ENCODE results near the gene HOXD1. TPM values are rescaled to one million over a fixed set of nuclear protein-coding genes. Genes with fewer than 3 reads are reported as not detected.

HOXD1 gene
- total RNA-seq, 4 donors from 2014 or later = 0.23 to 0.55 (median 0.27) TPM; not detected in 1

DNA sequence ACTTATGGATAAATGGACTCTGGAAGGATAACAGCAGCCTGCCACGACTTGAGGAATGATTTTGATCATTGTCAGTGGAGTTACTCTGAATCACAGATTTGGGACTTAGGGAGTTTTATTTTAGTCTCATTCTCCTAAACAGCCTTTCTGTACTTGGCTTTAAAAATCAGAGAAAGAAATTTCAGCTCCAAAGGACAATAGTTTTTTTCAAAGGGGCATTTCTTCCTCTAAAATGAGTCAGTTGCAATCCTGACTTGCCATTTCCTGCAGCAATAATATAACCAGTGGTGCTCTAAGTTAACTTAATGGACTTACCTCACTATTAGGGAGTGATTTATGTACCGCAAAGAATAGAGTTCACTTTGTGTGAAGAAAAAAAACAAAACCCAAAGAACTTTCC, 45.7 kb downstream of the HOXD1 start:
- no peak overlapping the region for H3K4me3 ChIP-seq (ENCODE audit: low read depth, poor library complexity, severe bottlenecking)
- no peak for DNase-seq (ENCODE audit: low spot score in 2 of 2)
- WGBS, 2 donors = 52 to 57% methylated on average over 2 of the region's 2 CpGs
- TF ChIP-seq, protein P1, sequence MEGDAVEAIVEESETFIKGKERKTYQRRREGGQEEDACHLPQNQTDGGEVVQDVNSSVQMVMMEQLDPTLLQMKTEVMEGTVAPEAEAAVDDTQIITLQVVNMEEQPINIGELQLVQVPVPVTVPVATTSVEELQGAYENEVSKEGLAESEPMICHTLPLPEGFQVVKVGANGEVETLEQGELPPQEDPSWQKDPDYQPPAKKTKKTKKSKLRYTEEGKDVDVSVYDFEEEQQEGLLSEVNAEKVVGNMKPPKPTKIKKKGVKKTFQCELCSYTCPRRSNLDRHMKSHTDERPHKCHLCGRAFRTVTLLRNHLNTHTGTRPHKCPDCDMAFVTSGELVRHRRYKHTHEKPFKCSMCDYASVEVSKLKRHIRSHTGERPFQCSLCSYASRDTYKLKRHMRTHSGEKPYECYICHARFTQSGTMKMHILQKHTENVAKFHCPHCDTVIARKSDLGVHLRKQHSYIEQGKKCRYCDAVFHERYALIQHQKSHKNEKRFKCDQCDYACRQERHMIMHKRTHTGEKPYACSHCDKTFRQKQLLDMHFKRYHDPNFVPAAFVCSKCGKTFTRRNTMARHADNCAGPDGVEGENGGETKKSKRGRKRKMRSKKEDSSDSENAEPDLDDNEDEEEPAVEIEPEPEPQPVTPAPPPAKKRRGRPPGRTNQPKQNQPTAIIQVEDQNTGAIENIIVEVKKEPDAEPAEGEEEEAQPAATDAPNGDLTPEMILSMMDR (IDR thresholded peaks at IDR 0.05) = no peak
- no peak for TF ChIP-seq POLR2A (IDR thresholded peaks at IDR 0.05)
- intact Hi-C loops (cut with DNase I; ENCODE audit: low total_unique reads) = no loop called here

DNA sequence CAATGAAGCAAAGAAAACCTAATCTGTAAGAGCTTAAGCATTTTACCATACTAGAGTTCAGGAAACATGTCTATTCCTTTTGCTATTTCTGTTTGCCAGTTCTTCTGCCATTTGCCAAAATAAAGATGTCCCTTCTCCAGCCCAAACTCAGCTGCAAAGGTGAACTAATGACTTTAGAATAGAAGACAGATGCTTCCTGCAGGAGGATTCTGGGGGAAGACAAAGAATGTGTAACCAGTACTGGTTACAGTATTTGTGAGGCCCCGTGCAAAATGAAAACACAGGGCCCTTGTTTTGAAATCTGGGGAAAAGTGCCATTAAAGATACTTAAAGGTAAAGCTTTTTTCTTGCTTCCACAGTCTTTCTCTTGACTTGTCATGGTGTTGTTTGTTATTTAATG, 46.5 kb downstream of the HOXD1 start:
- intact Hi-C loops (cut with DNase I; ENCODE audit: low total_unique reads) = no loop called here
- 45 to 51% methylated on average over 1 of the region's 1 CpG for WGBS, 2 donors

DNA sequence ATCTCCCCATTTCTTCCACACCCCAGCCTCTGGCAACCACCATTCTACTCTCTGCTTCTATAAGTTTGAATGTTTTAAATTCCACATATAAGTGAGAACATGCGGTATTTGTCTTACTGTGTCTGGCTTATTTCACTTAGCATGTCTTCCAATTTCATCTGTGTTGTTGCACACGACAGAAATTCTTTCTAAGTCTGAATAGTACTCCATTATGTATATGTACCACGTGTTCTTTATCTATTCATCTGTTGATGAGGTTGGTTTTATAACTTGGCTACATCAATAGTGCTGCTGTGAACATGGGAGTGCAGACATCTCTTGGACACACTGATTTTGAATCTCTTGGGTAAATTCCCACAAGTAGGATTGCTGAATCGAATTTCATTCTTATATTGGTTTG, 49.0 kb downstream of the HOXD1 start:
- TF ChIP-seq, protein P1 (IDR thresholded peaks at IDR 0.05) = no peak
- TF ChIP-seq POLR2A (IDR thresholded peaks at IDR 0.05) = no peak
- no peak overlapping the region for H3K4me3 ChIP-seq (ENCODE audit: low read depth, poor library complexity, severe bottlenecking)
- intact Hi-C loops (cut with DNase I; ENCODE audit: low total_unique reads) = no loop called here
- 38 to 47% methylated on average over 4 of the region's 4 CpGs for WGBS, 2 donors
- DNase-seq (ENCODE audit: low spot score in 2 of 2) = no peak

More for the DNA sequence above, 46.5 kb downstream of the HOXD1 start:
- TF ChIP-seq, protein P1 (IDR thresholded peaks at IDR 0.05) = no peak
- no peak for TF ChIP-seq POLR2A (IDR thresholded peaks at IDR 0.05)
- DNase-seq (ENCODE audit: low spot score in 2 of 2) = no peak
- H3K4me3 ChIP-seq (ENCODE audit: low read depth, poor library complexity, severe bottlenecking) = no peak overlapping the region

DNA sequence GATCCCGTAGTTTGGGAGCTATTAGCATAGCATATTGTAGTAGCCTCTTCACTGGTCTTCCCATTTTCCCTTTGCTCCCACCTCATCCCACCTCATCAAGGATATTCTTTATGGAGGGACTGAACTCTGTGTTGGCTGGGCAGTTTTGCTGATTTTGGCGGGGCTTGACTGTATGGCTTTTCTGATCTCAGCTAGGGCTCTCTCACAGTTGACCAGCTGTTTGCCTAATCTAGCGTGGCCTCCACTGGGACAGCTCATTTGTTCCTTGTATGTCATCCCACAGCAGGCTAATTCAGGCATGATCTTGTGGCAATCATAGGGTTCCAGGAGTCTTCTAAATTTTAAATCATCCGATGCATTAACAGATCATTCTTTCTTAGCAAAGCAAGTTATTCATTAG, 50.6 kb downstream of the HOXD1 start:
- intact Hi-C loops (cut with DNase I; ENCODE audit: low total_unique reads) = no loop called here
- no peak for TF ChIP-seq POLR2A (IDR thresholded peaks at IDR 0.05)
- TF ChIP-seq, protein P1 (IDR thresholded peaks at IDR 0.05) = no peak
- WGBS, 2 donors = 81 to 95% methylated on average over 4 of the region's 4 CpGs
- no peak overlapping the region for H3K4me3 ChIP-seq (ENCODE audit: low read depth, poor library complexity, severe bottlenecking)
- no peak for DNase-seq (ENCODE audit: low spot score in 2 of 2)

DNA sequence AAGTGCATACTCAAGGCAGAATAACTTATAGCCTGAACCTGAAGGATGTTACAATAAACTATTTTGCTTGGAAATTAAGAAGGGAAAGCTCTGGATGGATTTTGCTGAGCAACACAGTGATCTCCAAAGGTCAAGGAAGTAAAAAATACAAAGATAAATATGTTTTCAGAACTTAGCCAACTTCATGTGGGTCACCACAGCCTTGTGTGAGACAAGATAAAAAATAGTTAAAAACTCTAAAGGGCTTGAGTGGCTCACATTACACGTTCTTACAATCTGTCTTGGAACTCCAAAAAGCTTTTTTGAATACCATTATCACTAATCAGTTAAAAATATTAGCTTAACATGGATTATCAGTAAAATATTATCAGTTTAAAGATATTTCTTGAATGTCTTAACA, 51.8 kb downstream of the HOXD1 start:
- intact Hi-C loops (cut with DNase I; ENCODE audit: low total_unique reads) = no loop called here
- WGBS, 2 donors = 35 to 56% methylated on average over 1 of the region's 1 CpG

More for the DNA sequence above, 51.8 kb downstream of the HOXD1 start:
- TF ChIP-seq POLR2A (IDR thresholded peaks at IDR 0.05) = no peak
- TF ChIP-seq, protein P1 (IDR thresholded peaks at IDR 0.05) = no peak
- no peak overlapping the region for H3K4me3 ChIP-seq (ENCODE audit: low read depth, poor library complexity, severe bottlenecking)
- DNase-seq (ENCODE audit: low spot score in 2 of 2) = no peak

MicroRNAs encoded within 50 kb of the gene (microRNA counts, 767-probe panel; counts per million panel counts)
- microRNA hsa-miR-10b-5p = 7,460 to 8,960 counts per million in 2 donors

Small RNA genes within 50 kb of the gene (microRNA-seq; reads per million reads assigned to microRNA genes)
- gene MIR10B (ENCODE audit: borderline number of aligned reads in 1 of 2, borderline replicate concordance in 2 of 2) = 16,482 to 21,426 reads per million in 2 donors

Other genes with a start within 250 kb of the HOXD1 start
- gene LNPK, start 186.4 kb upstream of the HOXD1 start, total RNA-seq = 10 to 100 TPM; 19.0 to 26.5 (median 22.1) TPM
- not detected for gene EVX2, start 104.7 kb upstream of the HOXD1 start, total RNA-seq
- under 1 TPM in 1 of 4 donors, not detected in 3; 0.10 TPM for gene HOXD13, start 95.9 kb upstream of the HOXD1 start, total RNA-seq
- gene HOXD12, start 88.9 kb upstream of the HOXD1 start, total RNA-seq = under 1 TPM in 1 of 4 donors, not detected in 3; 0.27 TPM
- gene HOXD11, start 81.4 kb upstream of the HOXD1 start, total RNA-seq = under 1 TPM in 1 of 4 donors, not detected in 3; 0.23 TPM
- 1 to 10 TPM in 2 of 4 donors, under 1 TPM in 1, not detected in 1; 0.29 to 3.1 (median 1.4) TPM for gene HOXD10, start 71.9 kb upstream of the HOXD1 start, total RNA-seq
- gene HOXD9, start 65.9 kb upstream of the HOXD1 start, total RNA-seq = 1 to 10 TPM in 3 of 4 donors, under 1 TPM in 1; 0.89 to 5.3 (median 2.1) TPM
- gene HOXD8, start 59.0 kb upstream of the HOXD1 start, total RNA-seq = 1 to 10 TPM; 2.4 to 8.9 (median 6.0) TPM
- gene HOXD4, start 37.1 kb upstream of the HOXD1 start, total RNA-seq = 1 to 10 TPM in 2 of 4 donors, not detected in 2; 2.2 to 2.6 TPM
- 1 to 10 TPM in 2 of 4 donors, under 1 TPM in 1, not detected in 1; 0.56 to 3.1 (median 1.7) TPM for gene HOXD3, start 31.4 kb upstream of the HOXD1 start, total RNA-seq
- gene MTX2, start 80.8 kb downstream of the HOXD1 start, total RNA-seq = 10 to 100 TPM; 27.1 to 33.3 (median 29.1) TPM